Globus pallidus (tissue), 1 donor: ENCODE results near the gene ZYG11B.
"Not testable (repeated sequence)": the region's sequence is repeated elsewhere in the genome, so short reads cannot be mapped to it uniquely, and the experiment has no call there.

Experiments
- DNase-seq: peaks from one replicate; pipeline ENCODE4 v3.0.0-alpha.2; 2015; ENCODE audit warnings: low spot score

Gene ZYG11B

DNA sequence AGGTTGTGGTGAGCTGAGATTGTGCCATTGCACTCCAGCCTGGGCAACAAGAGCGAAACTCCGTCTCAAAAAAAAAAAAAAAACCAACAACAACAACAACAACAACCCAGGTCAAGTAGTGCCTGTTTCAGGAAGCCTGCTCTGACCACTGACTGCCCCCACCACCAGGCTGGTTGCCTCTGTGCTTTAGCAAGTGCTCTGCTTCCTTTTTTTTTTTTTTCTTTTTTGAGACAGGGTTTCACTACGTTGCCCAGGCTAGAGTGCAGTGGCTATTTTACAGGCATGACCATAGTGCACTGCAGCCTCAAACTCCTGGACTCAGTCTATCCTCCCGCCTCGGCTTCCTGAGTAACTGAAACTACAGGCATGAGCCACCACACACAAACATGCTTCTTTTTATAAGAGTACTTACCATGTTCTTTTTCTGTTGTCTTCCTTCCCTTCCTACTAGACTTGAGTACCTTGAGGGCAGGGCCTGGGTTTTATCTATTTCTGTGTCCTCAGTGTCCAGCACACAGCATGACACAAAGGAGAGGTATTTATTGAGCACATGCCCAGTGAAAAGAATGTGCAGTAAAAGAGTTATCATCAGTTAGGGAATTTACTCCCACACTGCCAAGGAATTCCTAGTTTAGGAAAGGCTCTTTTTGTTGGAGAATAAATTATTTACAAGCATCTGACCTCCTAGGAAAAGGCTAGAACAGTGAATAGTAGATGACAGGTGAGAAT lies 18.2 kb upstream of the ZYG11B start:
- no peak for DNase-seq

DNA sequence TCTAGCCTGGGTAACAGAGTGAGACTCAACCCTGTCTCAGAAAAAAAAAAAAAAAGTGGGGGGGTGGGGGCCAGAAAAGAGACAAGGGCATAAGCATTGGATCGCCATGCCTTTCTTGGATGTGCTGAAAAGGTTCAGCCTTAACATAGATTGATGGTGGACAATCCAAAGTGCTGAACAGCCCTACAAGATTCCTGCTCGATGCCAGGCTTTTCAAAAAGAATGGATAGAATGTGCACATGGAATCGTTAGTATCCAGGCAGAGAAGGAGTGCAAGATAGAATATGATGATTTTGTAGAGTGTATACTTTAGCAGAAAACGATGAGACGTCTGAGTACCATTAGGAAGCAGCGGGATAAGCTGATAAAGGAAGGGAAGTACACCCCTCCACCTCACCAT lies 17.2 kb upstream of the ZYG11B start:
- no peak for DNase-seq

GRCh38 chr1:52713590-52713989 lies 12.7 kb upstream of the ZYG11B start:
- DNase-seq = no peak

- not testable (repeated sequence) for DNase-seq
Measured at GRCh38 chr1:52715296-52715695, 11.0 kb upstream of the ZYG11B start.

DNA sequence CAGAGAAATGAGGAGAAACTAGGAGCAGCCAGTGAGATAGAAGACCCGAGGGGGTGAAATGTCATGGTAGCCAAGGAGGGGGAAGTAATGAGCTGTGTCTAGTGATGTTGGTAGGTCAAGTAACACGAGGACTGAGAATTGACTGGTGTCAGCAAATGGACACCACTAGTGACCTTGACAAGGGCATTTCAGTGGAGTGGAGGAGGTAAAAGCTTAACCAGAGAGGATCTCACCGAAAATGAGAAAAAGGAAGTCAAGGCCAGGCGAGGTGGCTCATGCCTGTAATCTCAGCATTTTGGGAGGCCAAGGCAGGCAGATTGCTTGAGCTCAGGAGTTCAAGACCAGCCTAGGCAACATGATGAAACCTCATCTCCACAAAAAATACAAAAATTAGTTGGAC lies 3.0 kb upstream of the ZYG11B start:
- no peak for DNase-seq

GRCh38 chr1:52725903-52726264 lies 369 bp upstream of the ZYG11B start:
- DNase-seq = no peak

GRCh38 chr1:52727114-52727586 lies 897 bp downstream of the ZYG11B start:
- DNase-seq = no peak

DNA sequence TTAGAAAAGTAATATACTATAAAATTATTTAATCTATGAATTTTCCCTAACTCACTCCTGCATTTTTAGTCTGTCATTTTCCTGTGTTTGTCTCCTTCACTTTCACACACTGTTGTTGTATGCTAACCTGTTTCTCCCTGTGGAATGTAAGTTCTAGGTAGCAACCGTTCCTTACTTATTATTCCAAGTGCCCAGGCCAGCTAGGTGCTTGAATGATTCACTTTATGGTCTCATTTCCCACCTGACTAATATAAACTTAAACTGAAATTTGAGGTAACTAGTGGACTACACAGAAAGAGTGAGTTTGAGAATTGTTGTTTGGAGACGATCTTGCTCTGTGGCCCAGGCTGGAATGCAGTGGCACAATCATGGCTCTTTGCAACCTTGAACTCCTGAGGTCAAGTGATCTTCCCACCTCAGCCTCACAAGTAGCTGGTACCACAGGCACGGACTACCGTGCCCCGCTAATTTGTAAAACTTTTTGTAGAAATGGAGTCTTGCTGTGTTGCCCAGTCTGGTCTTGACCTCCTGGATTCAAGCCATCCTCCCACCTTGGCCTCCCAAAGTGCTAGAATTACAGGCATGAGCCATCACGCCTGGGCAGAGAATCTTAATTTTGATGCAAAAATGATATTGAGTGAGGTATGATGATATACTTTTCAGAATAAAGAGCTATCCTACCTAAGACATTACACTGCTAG lies 1.9 kb downstream of the ZYG11B start:
- no peak for DNase-seq

DNA sequence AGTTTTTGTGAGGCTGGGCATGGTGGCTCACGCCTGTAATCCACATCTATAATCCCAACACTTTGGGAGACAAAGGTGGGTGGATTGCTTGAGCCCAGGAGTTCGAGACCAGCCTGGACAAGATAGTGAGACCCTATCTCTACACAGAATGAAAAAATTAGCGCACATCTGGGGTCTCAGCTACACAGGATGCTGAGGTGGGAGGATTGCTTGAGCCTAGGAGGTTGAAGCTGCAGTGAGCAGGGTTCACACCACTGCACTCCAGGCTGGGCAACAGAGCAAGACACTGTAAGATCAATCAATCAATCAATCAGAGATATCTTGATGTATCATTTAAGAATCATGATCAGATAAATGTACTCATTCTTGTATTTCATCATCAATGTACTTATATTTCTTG lies 7.1 kb downstream of the ZYG11B start:
- no peak for DNase-seq

- DNase-seq = not testable (repeated sequence)
Measured at GRCh38 chr1:52735371-52735770, 9.1 kb downstream of the ZYG11B start.

GRCh38 chr1:52738148-52738547 lies 11.9 kb downstream of the ZYG11B start:
- DNase-seq = no peak

DNA sequence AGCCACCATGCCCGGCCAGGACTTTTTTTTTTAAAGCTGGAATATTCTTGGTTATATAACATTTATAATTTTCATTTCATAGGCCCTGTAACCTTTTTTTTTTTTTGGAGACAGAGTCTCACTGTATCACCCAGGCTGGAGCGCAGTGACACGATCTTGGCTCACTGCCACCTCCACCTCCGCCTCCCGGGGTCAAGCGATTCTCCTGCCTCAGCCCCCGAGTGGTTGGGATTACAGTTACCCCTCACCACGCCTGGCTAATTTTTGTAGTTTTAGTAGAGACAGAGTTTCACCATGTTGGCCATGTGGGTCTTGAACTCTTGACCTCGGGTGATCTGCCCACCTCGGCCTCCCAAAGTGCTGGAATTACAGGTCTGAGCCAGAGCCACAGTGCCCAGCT lies 12.6 kb downstream of the ZYG11B start:
- no peak for DNase-seq

DNA sequence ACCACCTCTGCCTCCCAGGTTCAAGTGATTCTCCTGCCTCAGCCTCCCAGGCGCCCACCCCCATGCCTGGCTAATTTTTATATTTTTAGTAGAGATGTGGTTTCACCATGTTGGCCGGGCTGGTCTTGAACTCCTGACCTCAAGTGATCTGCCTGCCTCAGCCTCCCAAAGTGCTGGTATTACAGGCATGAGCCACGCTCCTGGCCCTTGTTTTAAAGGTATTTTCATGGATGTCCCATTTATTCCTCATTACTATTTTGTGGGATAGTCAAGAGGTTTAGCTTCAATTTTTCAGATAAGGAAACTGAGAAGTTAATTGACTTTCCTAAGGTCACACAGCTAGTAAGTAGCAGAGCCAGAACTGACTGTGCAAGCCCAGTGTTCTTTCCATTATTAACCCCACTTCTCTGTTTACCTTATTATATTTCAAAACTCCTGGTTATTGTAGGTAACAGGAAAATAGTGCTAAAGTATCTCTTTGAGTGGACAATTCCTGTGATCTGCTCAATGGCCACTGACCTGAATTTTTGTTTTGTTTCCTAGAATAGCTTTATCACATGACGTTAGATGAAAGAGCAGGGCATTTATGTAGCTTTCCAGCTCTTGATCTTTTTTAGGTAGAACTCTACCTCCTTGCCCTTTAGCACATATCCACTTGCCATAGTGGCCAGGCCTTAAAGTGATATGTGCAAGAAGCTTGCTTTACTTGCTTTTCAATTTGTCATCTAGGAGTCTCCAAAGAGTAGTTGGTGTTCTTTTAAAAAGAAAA lies 13.6 kb downstream of the ZYG11B start:
- no peak for DNase-seq

DNA sequence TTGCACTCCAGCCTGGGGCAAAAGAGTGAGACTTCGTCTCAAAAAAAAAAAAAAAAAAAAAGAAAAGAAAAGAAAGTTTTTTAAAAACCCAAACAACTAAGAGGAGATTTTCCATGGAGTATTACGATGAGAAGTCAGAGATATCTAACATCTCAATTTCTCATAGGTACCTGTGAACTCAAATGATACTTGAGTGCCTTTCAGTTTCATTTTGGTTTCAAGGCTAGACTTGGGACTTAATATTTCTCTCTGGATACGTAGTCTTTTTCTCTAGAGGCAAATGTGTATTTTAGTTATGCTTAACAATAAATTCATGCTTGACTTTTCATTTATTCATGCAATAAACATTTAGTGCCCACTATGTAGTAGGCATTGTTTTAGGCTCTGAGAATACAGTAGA lies 15.0 kb downstream of the ZYG11B start:
- no peak for DNase-seq

- no peak for DNase-seq
Measured at GRCh38 chr1:52746189-52746588, 19.9 kb downstream of the ZYG11B start.

DNA sequence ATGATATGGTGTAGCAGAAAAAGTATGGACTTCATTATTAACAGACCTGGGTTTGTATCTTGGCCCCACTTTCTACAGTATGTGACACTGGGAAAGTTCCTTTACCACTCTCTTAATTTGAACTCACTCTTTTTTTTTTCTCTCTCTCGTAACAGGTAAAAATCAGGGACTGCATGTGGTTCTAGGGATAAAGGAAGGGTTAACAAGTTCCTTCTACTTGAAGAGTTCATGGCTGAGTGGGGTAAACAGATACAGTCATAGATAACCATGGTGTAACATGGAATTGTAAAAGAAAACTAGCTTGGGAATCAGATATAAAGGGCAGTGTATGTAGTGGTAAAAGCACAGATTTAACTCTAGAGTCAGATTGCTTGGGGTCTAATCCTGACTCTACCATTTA lies 21.2 kb downstream of the ZYG11B start:
- no peak for DNase-seq

- DNase-seq = no peak
Measured at GRCh38 chr1:52748119-52748518, 21.9 kb downstream of the ZYG11B start.

GRCh38 chr1:52749496-52749895 lies 23.2 kb downstream of the ZYG11B start:
- DNase-seq = not testable (repeated sequence)

- not testable (repeated sequence) for DNase-seq
Measured at GRCh38 chr1:52750139-52750538, 23.9 kb downstream of the ZYG11B start.

DNA sequence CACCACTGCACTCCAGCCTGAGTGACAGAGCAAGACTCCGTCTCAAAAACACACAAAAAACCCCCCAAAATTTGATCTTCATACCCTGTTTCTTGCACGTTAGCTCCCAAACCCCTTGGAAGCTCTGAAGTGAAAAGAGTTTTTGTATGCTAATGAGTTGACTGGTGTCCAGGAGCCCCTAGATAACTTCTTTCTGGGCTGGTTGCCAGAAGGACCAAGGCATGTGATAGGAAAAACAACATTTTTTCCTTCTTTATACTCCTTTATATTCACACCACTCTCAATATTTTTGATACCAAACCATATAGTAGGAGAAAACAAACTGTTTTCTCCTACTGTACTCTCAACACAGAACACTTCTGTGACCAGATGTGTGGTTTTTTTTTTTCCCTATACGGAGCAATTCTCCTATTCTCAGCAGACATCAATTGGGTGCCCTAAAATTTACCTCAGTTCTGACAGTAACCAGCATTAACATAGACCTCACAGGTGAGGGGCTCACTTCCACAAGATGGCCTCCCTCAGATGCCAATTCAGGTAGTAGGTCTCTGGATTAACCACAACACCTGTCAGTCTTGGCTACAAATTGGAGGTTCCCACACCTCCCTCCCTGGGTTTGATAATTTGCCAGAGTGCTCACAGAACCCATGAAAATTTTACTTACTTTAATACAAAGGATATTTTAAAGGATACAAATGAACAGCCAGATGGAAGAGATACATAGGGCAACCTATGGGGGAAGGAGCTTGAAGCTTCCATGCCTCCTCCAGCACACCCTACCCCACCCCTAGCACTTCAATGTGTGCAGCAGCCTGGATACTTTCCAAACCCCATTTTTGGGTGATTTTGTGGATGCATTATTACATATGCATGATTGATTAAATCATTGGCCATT lies 25.6 kb downstream of the ZYG11B start:
- no peak for DNase-seq

DNA sequence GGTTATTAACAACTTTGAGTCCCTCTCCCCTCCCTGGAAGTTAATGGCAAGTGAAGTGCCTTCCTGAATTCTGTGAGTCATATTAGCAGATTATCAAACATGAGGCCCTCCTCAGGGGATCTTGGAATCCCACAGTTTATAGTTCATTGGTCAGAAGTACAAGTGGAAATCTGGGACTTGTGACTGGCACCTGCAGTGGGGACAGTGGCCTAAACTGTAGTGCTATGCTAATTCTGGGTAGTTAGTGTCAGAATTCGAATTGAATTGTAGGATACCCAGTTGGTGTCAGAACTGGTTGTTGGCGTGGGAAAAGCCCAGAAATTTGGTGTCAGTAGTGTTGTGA lies 26.2 kb downstream of the ZYG11B start:
- DNase-seq = no peak

GRCh38 chr1:52753169-52753568 lies 26.9 kb downstream of the ZYG11B start:
- DNase-seq = no peak
